NCI-H2029 (cell line): ENCODE data around the gene FGD1.

Source experiments
- DNase-seq: peaks from one replicate; lab custom pipeline; 2025; lab: John Stamatoyannopoulos, UW

FGD1 gene

GRCh38 chrX:54407266-54407665 lies 88.8 kb downstream of the FGD1 start:
- no peak for DNase-seq

- no peak for DNase-seq
Measured at GRCh38 chrX:54397113-54397512, 98.9 kb downstream of the FGD1 start.
